ENCODE data around the gene HDGFL3.
"Not testable (repeated sequence)": the region's sequence is repeated elsewhere in the genome, so short reads cannot be mapped to it uniquely, and the experiment has no call there.

Gene HDGFL3

GRCh38 chr15:83207660-83208366 lies at the start of gene HDGFL3:
Gene HDGFL3, minus strand, starts transcription at chr15:83207823. Its CDS starts 409 bp downstream, at chr15:83207414.
- no peak for DNase-seq

GRCh38 chr15:83250781-83251180 lies 43.2 kb upstream of the HDGFL3 start:
- no peak for DNase-seq

GRCh38 chr15:83249030-83249343 lies 41.4 kb upstream of the HDGFL3 start:
- no peak for DNase-seq

- no peak for DNase-seq
Measured at GRCh38 chr15:83248151-83249029, 40.8 kb upstream of the HDGFL3 start.

- DNase-seq: no peak
Measured at GRCh38 chr15:83243634-83244033, 36.0 kb upstream of the HDGFL3 start.

GRCh38 chr15:83230242-83230641 lies 22.6 kb upstream of the HDGFL3 start:
- no peak for DNase-seq

- no peak for DNase-seq
Measured at GRCh38 chr15:83225449-83225848, 17.8 kb upstream of the HDGFL3 start.

GRCh38 chr15:83221781-83222180 lies 14.2 kb upstream of the HDGFL3 start:
- DNase-seq: not testable (repeated sequence)

GRCh38 chr15:83219026-83219425 lies 11.4 kb upstream of the HDGFL3 start:
- no peak for DNase-seq

- no peak for DNase-seq
Measured at GRCh38 chr15:83215306-83215705, 7.7 kb upstream of the HDGFL3 start.

GRCh38 chr15:83210619-83211018 lies 3.0 kb upstream of the HDGFL3 start:
- DNase-seq: no peak

- DNase-seq: no peak
Measured at GRCh38 chr15:83209333-83209732, 1.7 kb upstream of the HDGFL3 start.

GRCh38 chr15:83208367-83208661 lies 691 bp upstream of the HDGFL3 start:
- no peak for DNase-seq

- no peak for DNase-seq
Measured at GRCh38 chr15:83207009-83207659, 489 bp downstream of the HDGFL3 start.

GRCh38 chr15:83206526-83207008 lies 1.1 kb downstream of the HDGFL3 start:
- DNase-seq: no peak

GRCh38 chr15:83205725-83206324 lies 1.8 kb downstream of the HDGFL3 start:
- no peak for DNase-seq

GRCh38 chr15:83204697-83205096 lies 2.9 kb downstream of the HDGFL3 start:
- no peak for DNase-seq

GRCh38 chr15:83203543-83203942 lies 4.1 kb downstream of the HDGFL3 start:
- no peak for DNase-seq

GRCh38 chr15:83200589-83200988 lies 7.0 kb downstream of the HDGFL3 start:
- DNase-seq: no peak

GRCh38 chr15:83200162-83200561 lies 7.5 kb downstream of the HDGFL3 start:
- DNase-seq: no peak

- no peak for DNase-seq
Measured at GRCh38 chr15:83199288-83199687, 8.3 kb downstream of the HDGFL3 start.

GRCh38 chr15:83198476-83198875 lies 9.1 kb downstream of the HDGFL3 start:
- DNase-seq: no peak

- no peak for DNase-seq
Measured at GRCh38 chr15:83194528-83194927, 13.1 kb downstream of the HDGFL3 start.

All from NCI-H1436 treated with DMSO at 0.1 percent for 48 hours (cell line).